Measurements from ENCODE around the gene PLCB4. TPM values are rescaled to one million over a fixed set of nuclear protein-coding genes. Genes with fewer than 3 reads are reported as not detected.

Gene PLCB4
- polyA plus RNA-seq, 1 donor, result 14.6 TPM

- H3K4me1 ChIP-seq (ENCODE audit: control insufficient read depth, insufficient read depth, low read length), result no peaks in the 10 kb centered on the region
- no CpG with 5 or more reads among the region's 3 CpGs for WGBS (ENCODE audit: insufficient coverage, low lambda C conversion rate)
- H3K9me3 ChIP-seq (ENCODE audit: control insufficient read depth, low read depth, low read length), result no peaks in the 10 kb centered on the region
Measured at GRCh38 chr20:9496155-9496554, 427.3 kb downstream of the PLCB4 start.

GRCh38 chr20:9498322-9498721 lies 429.4 kb downstream of the PLCB4 start:
- Histone ChIP-seq H3K4me3 (ENCODE audit: low read length) (no peak overlapping the region), H3K27ac (ENCODE audit: low read length) (no peak overlapping the region), H3K36me3 (ENCODE audit: control insufficient read depth, insufficient read depth, low read length) (no peaks in the 10 kb centered on the region), H3K9me3 (ENCODE audit: control insufficient read depth, low read depth, low read length) (no peaks in the 10 kb centered on the region), H3K27me3 (ENCODE audit: control insufficient read depth, insufficient read depth, low read length) (no peaks in the 10 kb centered on the region), H3K4me1 (ENCODE audit: control insufficient read depth, insufficient read depth, low read length) (no peaks in the 10 kb centered on the region)
- DNase-seq, result no peak
- whole genome bisulfite sequencing (ENCODE audit: insufficient coverage, low lambda C conversion rate), result 100% methylated on average over 1 of the region's 4 CpGs

More at GRCh38 chr20:9496155-9496554, 427.3 kb downstream of the PLCB4 start:
- H3K4me3 ChIP-seq (ENCODE audit: low read length), result no peak overlapping the region
- no peak overlapping the region for H3K27ac ChIP-seq (ENCODE audit: low read length)
- DNase-seq, result no peak
- H3K27me3 ChIP-seq (ENCODE audit: control insufficient read depth, insufficient read depth, low read length), result no peaks in the 10 kb centered on the region
- H3K36me3 ChIP-seq (ENCODE audit: control insufficient read depth, insufficient read depth, low read length), result no peaks in the 10 kb centered on the region

DNA sequence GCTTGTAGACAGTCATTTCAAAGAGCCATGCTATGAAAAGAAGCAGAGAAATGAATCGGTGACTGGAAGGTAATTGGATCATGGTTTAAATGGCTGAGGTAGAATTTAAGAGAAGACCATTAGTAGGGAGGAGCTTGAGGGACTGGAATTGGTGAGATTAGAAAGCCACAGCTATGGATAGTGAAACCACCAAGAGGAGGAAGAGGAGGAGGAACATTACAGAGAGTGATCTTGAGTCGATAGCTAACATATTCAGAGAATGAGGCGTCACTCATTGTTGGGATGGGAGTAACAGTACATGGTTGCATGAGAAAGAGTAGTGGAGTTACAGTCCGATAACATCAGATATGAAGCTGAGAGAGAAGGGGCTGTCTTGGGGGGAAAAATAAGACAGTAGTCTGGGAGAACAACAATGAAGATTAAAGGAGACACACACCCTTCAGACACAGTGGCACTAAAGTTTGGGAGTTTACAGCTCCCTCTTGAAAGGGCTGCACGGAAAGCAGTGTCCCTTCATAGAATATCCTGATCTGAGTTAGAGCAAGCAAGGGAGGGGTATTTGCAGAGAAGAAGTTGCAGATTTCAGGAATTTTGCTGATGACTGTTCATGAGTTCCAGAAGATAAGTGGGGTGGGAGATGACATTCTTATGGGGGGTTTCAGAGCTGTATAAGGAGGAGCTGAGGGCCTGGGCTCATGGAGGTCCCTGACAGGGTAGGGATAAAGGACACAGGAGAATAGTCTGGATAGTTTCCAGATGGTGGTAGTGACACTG lies 430.4 kb downstream of the PLCB4 start:
- Histone ChIP-seq H3K27ac (ENCODE audit: low read length) (no peak overlapping the region), H3K4me3 (ENCODE audit: low read length) (no peak overlapping the region), H3K4me1 (ENCODE audit: control insufficient read depth, insufficient read depth, low read length) (no peaks in the 10 kb centered on the region), H3K36me3 (ENCODE audit: control insufficient read depth, insufficient read depth, low read length) (no peaks in the 10 kb centered on the region), H3K27me3 (ENCODE audit: control insufficient read depth, insufficient read depth, low read length) (peaks cover 9% of the 10 kb centered on the region), H3K9me3 (ENCODE audit: control insufficient read depth, low read depth, low read length) (no peaks in the 10 kb centered on the region)
- WGBS (ENCODE audit: insufficient coverage, low lambda C conversion rate), result 100% methylated on average over 3 of the region's 5 CpGs
- no peak for DNase-seq

GRCh38 chr20:9500121-9500520 lies 431.2 kb downstream of the PLCB4 start:
- Histone ChIP-seq H3K27ac (ENCODE audit: low read length) (no peak overlapping the region), H3K4me1 (ENCODE audit: control insufficient read depth, insufficient read depth, low read length) (no peaks in the 10 kb centered on the region), H3K27me3 (ENCODE audit: control insufficient read depth, insufficient read depth, low read length) (peaks cover 16% of the 10 kb centered on the region), H3K36me3 (ENCODE audit: control insufficient read depth, insufficient read depth, low read length) (no peaks in the 10 kb centered on the region), H3K9me3 (ENCODE audit: control insufficient read depth, low read depth, low read length) (no peaks in the 10 kb centered on the region), H3K4me3 (ENCODE audit: low read length) (no peak overlapping the region)
- no CpG with 5 or more reads among the region's 2 CpGs for WGBS (ENCODE audit: insufficient coverage, low lambda C conversion rate)
- DNase-seq, result peak; percentile 39 to 63

DNA sequence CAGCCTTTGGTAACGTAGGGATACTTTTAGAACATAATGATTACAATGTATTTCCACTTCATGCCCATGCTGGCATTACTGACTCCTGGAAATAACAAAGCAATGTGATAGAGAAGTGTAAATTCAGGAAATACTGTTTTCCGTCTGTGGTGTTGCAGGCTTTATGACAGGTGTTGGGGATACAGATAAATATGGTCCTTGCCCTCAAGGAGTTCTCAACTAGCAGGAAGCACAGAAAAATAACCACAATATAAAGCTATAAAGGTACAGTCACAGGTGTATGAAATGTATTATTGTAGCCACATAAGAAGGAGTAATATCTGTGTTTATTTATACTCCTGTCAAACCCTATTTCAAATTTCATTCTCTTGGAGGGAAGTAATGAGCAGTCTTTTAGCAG lies 432.6 kb downstream of the PLCB4 start:
- no peak overlapping the region for H3K27ac ChIP-seq (ENCODE audit: low read length)
- no peak for DNase-seq
- WGBS (ENCODE audit: insufficient coverage, low lambda C conversion rate), result no CpG with 5 or more reads among the region's 2 CpGs
- no peaks in the 10 kb centered on the region for H3K36me3 ChIP-seq (ENCODE audit: control insufficient read depth, insufficient read depth, low read length)
- H3K27me3 ChIP-seq (ENCODE audit: control insufficient read depth, insufficient read depth, low read length), result peaks cover 29% of the 10 kb centered on the region
- no peaks in the 10 kb centered on the region for H3K9me3 ChIP-seq (ENCODE audit: control insufficient read depth, low read depth, low read length)
- H3K4me1 ChIP-seq (ENCODE audit: control insufficient read depth, insufficient read depth, low read length), result no peaks in the 10 kb centered on the region
- no peak overlapping the region for H3K4me3 ChIP-seq (ENCODE audit: low read length)

DNA sequence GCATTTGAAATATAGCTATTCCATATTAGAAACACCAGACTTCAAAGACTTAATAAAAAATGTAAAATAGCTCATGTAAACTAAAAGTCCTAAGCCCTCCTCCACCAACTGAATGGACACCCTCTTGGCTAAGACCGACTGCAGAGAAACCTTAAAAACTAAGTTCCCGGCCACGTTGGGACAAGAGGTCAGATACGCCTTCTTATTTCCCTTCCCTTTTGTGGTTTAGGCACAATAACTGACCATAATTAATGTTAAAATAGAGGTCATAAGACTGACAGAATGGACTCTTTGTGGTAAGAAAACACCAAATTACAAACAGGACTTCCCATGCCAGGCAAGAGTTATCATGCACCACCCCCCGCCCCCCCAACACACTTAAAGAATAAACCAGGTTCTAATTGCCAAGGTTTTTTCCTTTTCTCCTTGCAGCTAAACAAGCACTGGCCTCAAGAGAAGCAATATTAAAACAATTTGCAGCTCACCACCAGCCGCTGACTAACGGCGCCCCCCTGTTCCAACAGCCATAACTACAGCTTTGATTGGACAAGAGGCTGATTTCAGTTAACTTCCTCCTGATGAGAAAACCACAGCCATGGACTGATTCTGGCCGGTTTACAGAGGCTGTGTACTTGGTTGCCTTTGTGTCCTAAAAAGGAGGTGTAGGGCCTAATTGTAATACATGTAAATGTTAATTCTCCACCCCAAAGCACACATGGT lies 434.8 kb downstream of the PLCB4 start:
- Histone ChIP-seq H3K27ac (ENCODE audit: low read length) (no peak overlapping the region), H3K4me1 (ENCODE audit: control insufficient read depth, insufficient read depth, low read length) (peaks cover 4% of the 10 kb centered on the region), H3K27me3 (ENCODE audit: control insufficient read depth, insufficient read depth, low read length) (peaks cover 52% of the 10 kb centered on the region), H3K4me3 (ENCODE audit: low read length) (no peak overlapping the region), H3K9me3 (ENCODE audit: control insufficient read depth, low read depth, low read length) (no peaks in the 10 kb centered on the region), H3K36me3 (ENCODE audit: control insufficient read depth, insufficient read depth, low read length) (no peaks in the 10 kb centered on the region)
- DNase-seq, result no peak
- 40% methylated on average over 2 of the region's 9 CpGs for WGBS (ENCODE audit: insufficient coverage, low lambda C conversion rate)

DNA sequence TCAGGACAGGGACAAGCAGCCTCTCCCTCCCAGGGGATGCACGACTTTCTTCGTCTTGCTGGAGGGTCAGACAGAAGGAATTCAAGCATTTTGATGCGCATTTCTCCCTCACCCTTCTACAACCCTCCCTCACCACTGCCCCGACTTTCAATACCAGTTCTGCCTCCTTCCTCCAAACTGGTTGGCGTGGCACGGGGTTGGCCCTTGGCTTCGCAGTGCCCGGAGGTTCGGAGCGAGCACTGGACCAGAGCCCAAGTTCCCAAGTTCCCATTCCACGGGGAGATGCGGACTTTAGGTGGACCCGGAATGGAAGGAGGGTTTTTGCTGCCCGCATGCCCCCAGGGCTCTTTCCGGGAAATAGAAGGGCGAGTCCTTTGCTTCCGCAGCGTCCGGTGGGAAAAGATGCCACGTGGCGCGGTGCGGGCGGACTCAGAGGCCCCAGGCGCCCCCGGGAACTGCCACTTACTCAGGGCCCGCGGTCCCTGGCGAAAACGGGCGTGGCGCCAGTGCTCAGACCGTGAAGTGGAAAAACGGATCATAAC lies 437.5 kb downstream of the PLCB4 start:
- H3K4me3 ChIP-seq (ENCODE audit: low read length), result no peak overlapping the region
- H3K9me3 ChIP-seq (ENCODE audit: control insufficient read depth, low read depth, low read length), result no peaks in the 10 kb centered on the region
- H3K4me1 ChIP-seq (ENCODE audit: control insufficient read depth, insufficient read depth, low read length), result peaks cover 4% of the 10 kb centered on the region
- DNase-seq, result no peak
- no CpG with 5 or more reads among the region's 34 CpGs for WGBS (ENCODE audit: insufficient coverage, low lambda C conversion rate)
- peaks cover 76% of the 10 kb centered on the region for H3K27me3 ChIP-seq (ENCODE audit: control insufficient read depth, insufficient read depth, low read length)
- no peaks in the 10 kb centered on the region for H3K36me3 ChIP-seq (ENCODE audit: control insufficient read depth, insufficient read depth, low read length)
- H3K27ac ChIP-seq (ENCODE audit: low read length), result no peak overlapping the region

DNA sequence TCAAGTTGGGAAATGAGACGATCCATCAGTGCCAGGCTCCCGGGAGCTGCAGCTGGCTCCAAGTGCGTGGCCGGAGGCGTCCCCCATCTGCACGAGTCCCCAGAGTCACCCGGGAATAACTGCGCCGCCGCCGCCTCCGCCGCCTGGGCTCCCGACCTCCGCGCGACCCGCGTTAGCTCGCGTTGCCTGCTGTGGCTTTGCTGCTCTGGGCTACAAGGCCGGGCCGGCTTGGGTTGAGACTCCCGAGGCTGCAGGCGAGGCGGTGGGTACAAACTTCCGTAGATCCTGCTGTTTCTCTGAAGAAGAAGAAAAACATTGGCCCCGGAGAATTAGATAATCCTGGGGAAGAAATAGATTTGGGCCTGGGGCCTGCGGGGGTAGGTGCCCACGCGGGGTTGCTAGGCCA lies 438.1 kb downstream of the PLCB4 start:
- Histone ChIP-seq H3K4me3 (ENCODE audit: low read length) (no peak overlapping the region), H3K9me3 (ENCODE audit: control insufficient read depth, low read depth, low read length) (no peaks in the 10 kb centered on the region), H3K36me3 (ENCODE audit: control insufficient read depth, insufficient read depth, low read length) (no peaks in the 10 kb centered on the region), H3K27ac (ENCODE audit: low read length) (no peak overlapping the region), H3K27me3 (ENCODE audit: control insufficient read depth, insufficient read depth, low read length) (peaks cover 81% of the 10 kb centered on the region), H3K4me1 (ENCODE audit: control insufficient read depth, insufficient read depth, low read length) (peaks cover 4% of the 10 kb centered on the region)
- no CpG with 5 or more reads among the region's 31 CpGs for WGBS (ENCODE audit: insufficient coverage, low lambda C conversion rate)
- no peak for DNase-seq

- H3K9me3 ChIP-seq (ENCODE audit: control insufficient read depth, low read depth, low read length), result no peaks in the 10 kb centered on the region
- DNase-seq, result no peak
- H3K4me3 ChIP-seq (ENCODE audit: low read length), result no peak overlapping the region
- no peak overlapping the region for H3K27ac ChIP-seq (ENCODE audit: low read length)
- no peaks in the 10 kb centered on the region for H3K36me3 ChIP-seq (ENCODE audit: control insufficient read depth, insufficient read depth, low read length)
- H3K27me3 ChIP-seq (ENCODE audit: control insufficient read depth, insufficient read depth, low read length), result peaks cover 81% of the 10 kb centered on the region
- peaks cover 4% of the 10 kb centered on the region for H3K4me1 ChIP-seq (ENCODE audit: control insufficient read depth, insufficient read depth, low read length)
- no CpG with 5 or more reads among the region's 37 CpGs for WGBS (ENCODE audit: insufficient coverage, low lambda C conversion rate)
Measured at GRCh38 chr20:9507544-9508239, 438.8 kb downstream of the PLCB4 start.

DNA sequence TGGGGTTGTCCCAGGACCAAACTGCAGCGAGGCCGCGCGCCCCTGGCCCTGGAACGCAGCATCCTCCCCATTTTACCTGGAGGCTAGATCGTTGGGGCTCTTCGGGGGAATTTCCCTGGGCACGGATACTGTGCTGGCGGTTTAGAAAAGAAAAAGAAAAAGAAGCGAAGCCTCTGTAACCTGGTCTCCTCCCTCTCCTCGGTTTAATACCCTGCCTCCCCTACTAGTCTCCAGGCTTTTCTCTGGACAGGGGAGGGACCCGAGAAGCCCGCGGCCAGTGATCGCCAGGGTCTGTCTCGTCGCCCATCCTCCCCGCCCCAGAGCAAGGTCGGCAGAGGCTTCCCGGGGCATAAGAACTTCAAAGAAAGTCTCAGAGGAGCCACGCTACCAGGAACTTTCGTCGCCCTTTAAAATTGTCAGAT lies 439.4 kb downstream of the PLCB4 start:
- peaks cover 81% of the 10 kb centered on the region for H3K27me3 ChIP-seq (ENCODE audit: control insufficient read depth, insufficient read depth, low read length)
- H3K36me3 ChIP-seq (ENCODE audit: control insufficient read depth, insufficient read depth, low read length), result no peaks in the 10 kb centered on the region
- H3K27ac ChIP-seq (ENCODE audit: low read length), result no peak overlapping the region
- no CpG with 5 or more reads among the region's 23 CpGs for WGBS (ENCODE audit: insufficient coverage, low lambda C conversion rate)
- no peak for DNase-seq
- H3K4me3 ChIP-seq (ENCODE audit: low read length), result no peak overlapping the region
- peaks cover 4% of the 10 kb centered on the region for H3K4me1 ChIP-seq (ENCODE audit: control insufficient read depth, insufficient read depth, low read length)
- H3K9me3 ChIP-seq (ENCODE audit: control insufficient read depth, low read depth, low read length), result no peaks in the 10 kb centered on the region

All from large intestine (tissue), 3 donors.